NCI-H1694 (cell line): ENCODE data around the gene FNIP1.
"Not testable (repeated sequence)": the region's sequence is repeated elsewhere in the genome, so short reads cannot be mapped to it uniquely, and the experiment has no call there.

Experiments
- DNase-seq: peaks from one replicate; lab custom pipeline; 2025; lab: John Stamatoyannopoulos, UW

Gene FNIP1

GRCh38 chr5:131684595-131684994 is 112.2 kb downstream of the FNIP1 start:
- DNase-seq = no peak

- no peak for DNase-seq
These were observed 112.8 kb downstream of the FNIP1 start for GRCh38 chr5:131684051-131684450.

- DNase-seq = no peak
These were observed 114.0 kb downstream of the FNIP1 start for GRCh38 chr5:131682826-131683225.

GRCh38 chr5:131682175-131682574 is 114.6 kb downstream of the FNIP1 start:
- no peak for DNase-seq

- DNase-seq = no peak
These were observed 116.9 kb downstream of the FNIP1 start for GRCh38 chr5:131679911-131680310.

- not testable (repeated sequence) for DNase-seq
These were observed 118.5 kb downstream of the FNIP1 start for GRCh38 chr5:131678273-131678672.

- DNase-seq = no peak
These were observed 119.7 kb downstream of the FNIP1 start for GRCh38 chr5:131677115-131677514.

GRCh38 chr5:131672776-131673175 is 124.0 kb downstream of the FNIP1 start:
- DNase-seq = no peak

- DNase-seq = no peak
These were observed 124.7 kb downstream of the FNIP1 start for GRCh38 chr5:131671994-131672655.

- DNase-seq = no peak
These were observed 125.4 kb downstream of the FNIP1 start for GRCh38 chr5:131671409-131671808.

GRCh38 chr5:131664929-131665328 is 131.9 kb downstream of the FNIP1 start:
- DNase-seq = no peak

GRCh38 chr5:131661933-131662332 is 134.9 kb downstream of the FNIP1 start:
- DNase-seq = no peak

- DNase-seq = no peak
These were observed 137.0 kb downstream of the FNIP1 start for GRCh38 chr5:131659841-131660240.

GRCh38 chr5:131659290-131659689 is 137.5 kb downstream of the FNIP1 start:
- DNase-seq = no peak

GRCh38 chr5:131654776-131655175 is 142.0 kb downstream of the FNIP1 start:
- DNase-seq = no peak

- DNase-seq = no peak
These were observed 142.5 kb downstream of the FNIP1 start for GRCh38 chr5:131654309-131654708.

- no peak for DNase-seq
These were observed 147.7 kb downstream of the FNIP1 start for GRCh38 chr5:131649161-131649560.

- no peak for DNase-seq
These were observed 149.6 kb downstream of the FNIP1 start for GRCh38 chr5:131647048-131647769.

- no peak for DNase-seq
These were observed 152.0 kb downstream of the FNIP1 start for GRCh38 chr5:131644822-131645221.

GRCh38 chr5:131644370-131644769 is 152.4 kb downstream of the FNIP1 start:
- DNase-seq = no peak

- DNase-seq = no peak
These were observed 155.3 kb downstream of the FNIP1 start for GRCh38 chr5:131641494-131641893.

- DNase-seq = no peak
These were observed 156.6 kb downstream of the FNIP1 start for GRCh38 chr5:131640043-131640856.

GRCh38 chr5:131639148-131639547 is 157.7 kb downstream of the FNIP1 start:
- no peak for DNase-seq
